Body of pancreas (tissue), 4 donors: ENCODE data around the gene IGSF8. TPM values are rescaled to one million over a fixed set of nuclear protein-coding genes. Genes with fewer than 3 reads are reported as not detected.

Experiments used
- ATAC-seq: fragments of 150-250 bp; one replicate; pipeline ENCODE4 v1.9.1; 2016
- DNase-seq, 4 donors: peaks; one replicate each; pipeline ENCODE4 v3.0.0-alpha.2; 2019
- H3K27ac ChIP-seq, 4 donors: fragments of 200-600 bp; sonication (generic); 1 replicate in 3 of 4; 2 replicates in 1 of 4; pipeline versions ENCODE4 v1.5.1 to v1.6.1; 2016 to 2019; ENCODE audit warnings: mild to moderate bottlenecking in 1 of 4, mixed read lengths in 1 of 4, moderate library complexity in 1 of 4
- H3K27me3 ChIP-seq, 2 donors: fragments of 200-600 bp; sonication (generic); one replicate each; pipeline ENCODE4 v1.6.0; 2016; ENCODE audit warnings: mild to moderate bottlenecking in 1 of 2
- H3K36me3 ChIP-seq, 2 donors: fragments of 200-600 bp; sonication (generic); replicated peaks in 1 of 2; 2 replicates each; pipeline ENCODE4 v1.5.1; 2016; ENCODE audit warnings: low read depth in 2 of 2; ENCODE audit not compliant: insufficient read depth in 1 of 2
- H3K4me1 ChIP-seq: fragments of 200-600 bp; sonication (generic); one replicate; pipeline ENCODE4 v1.6.0; 2016
- H3K4me3 ChIP-seq, 2 donors: fragments of 200-600 bp; sonication (generic); 1 replicate in 1 of 2; 2 replicates in 1 of 2; pipeline ENCODE4 v1.5.1; 2016 to 2019
- H3K9me3 ChIP-seq, 3 donors: fragments of 200-600 bp; sonication (generic); 1 replicate in 2 of 3; 2 replicates in 1 of 3; pipeline ENCODE4 v1.5.1; 2016
- CTCF ChIP-seq, 7 experiments: fragments of 450-650 bp in 4 of 7; fragments of 200-600 bp in 3 of 7; sonication (generic) in 3 of 7; IDR thresholded peaks; one replicate each; pipeline ENCODE4 v1.5.1; 2016 to 2019; ENCODE audit warnings: antibody characterized with exemption in 7 of 7
- POLR2A ChIP-seq, 3 donors: fragments of 450-650 bp; IDR thresholded peaks; one replicate each; pipeline ENCODE4 v1.6.1; 2016; ENCODE audit warnings: antibody characterized with exemption in 3 of 3, mild to moderate bottlenecking in 2 of 3
- WGBS, 2 donors: methylation state at CpG; one replicate each; pipeline ENCODE4 v1.1.5; 2017; 5-methylcytosine and 5-hydroxymethylcytosine counted together
- intact Hi-C: fragments of 100-400 bp; cut with DNase I; formaldehyde crosslinking; loops from one replicate; pipeline ENCODE4 v1.15.1; 2023
- total RNA-seq, 2 donors: library from RNA; depleted of rRNA; stranded (reverse); fragments of >200 nt; gene quantifications; one replicate each; pipeline ENCODE4 v1.1.0, GENCODE V29; 2016

Gene IGSF8
- total RNA-seq, 2 donors from 2014 or later = 18.4 to 46.8 TPM

DNA sequence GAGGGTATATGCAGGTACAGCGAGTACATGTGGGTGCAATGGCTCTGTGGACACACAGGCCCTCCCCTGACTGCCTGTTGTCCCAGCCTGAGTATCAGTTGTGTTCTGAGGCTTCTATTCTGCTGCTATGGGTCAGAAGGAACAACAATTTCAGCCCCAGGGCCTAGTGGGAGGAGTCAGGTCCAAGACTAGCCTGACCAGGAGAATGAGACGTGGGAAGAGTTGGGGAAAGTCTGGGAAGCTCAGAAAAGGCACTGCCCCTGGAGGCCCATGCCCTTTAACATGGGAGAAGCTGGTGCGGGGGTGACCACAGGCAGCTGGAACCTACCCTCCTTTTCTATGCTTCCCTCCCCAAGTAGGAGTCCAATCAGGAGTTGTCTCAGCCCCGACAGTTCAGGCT is 7.7 kb downstream of the IGSF8 start:
- no peak for ATAC-seq
- H3K4me3 ChIP-seq = no peak overlapping the region
- 91 to 96% methylated on average over 4 of the region's 4 CpGs for WGBS, 2 donors
- no peaks in the 10 kb centered on the region for H3K9me3 ChIP-seq
- peaks cover 0 to 8% of the 10 kb centered on the region in 2 donors for H3K36me3 ChIP-seq
- DNase-seq = no peak
- H3K4me1 ChIP-seq = peaks cover 21% of the 10 kb centered on the region
- H3K27me3 ChIP-seq = no peaks in the 10 kb centered on the region
- no peak for TF ChIP-seq POLR2A (IDR thresholded peaks at IDR 0.05)
- TF ChIP-seq CTCF (IDR thresholded peaks at IDR 0.05) = no peak
- H3K27ac ChIP-seq = no peak overlapping the region
- intact Hi-C loops = no loop called here

GRCh38 chr1:160089883-160090282 is 8.5 kb downstream of the IGSF8 start:
- Histone ChIP-seq H3K36me3 (peaks cover 0 to 8% of the 10 kb centered on the region in 2 donors), H3K27ac (no peak overlapping the region), H3K9me3 (no peaks in the 10 kb centered on the region), H3K4me1 (peaks cover 14% of the 10 kb centered on the region), H3K27me3 (no peaks in the 10 kb centered on the region), H3K4me3 (no peak overlapping the region)
- intact Hi-C loops = loop anchor here (5.0 kb wide), 2 partner anchors 38 to 148 kb away; no protein-coding TSS in a partner anchor
- ATAC-seq = no peak
- WGBS, 2 donors = 67 to 90% methylated on average over 3 of the region's 3 CpGs
- TF ChIP-seq POLR2A (IDR thresholded peaks at IDR 0.05) (no peak), CTCF (IDR thresholded peaks at IDR 0.05) (no peak)
- DNase-seq = no peak

- Histone ChIP-seq H3K36me3 (peaks cover 0 to 8% of the 10 kb centered on the region in 2 donors), H3K9me3 (no peaks in the 10 kb centered on the region), H3K4me3 (no peak overlapping the region), H3K27ac (no peak overlapping the region), H3K4me1 (peaks cover 15% of the 10 kb centered on the region), H3K27me3 (no peaks in the 10 kb centered on the region)
- TF ChIP-seq POLR2A (IDR thresholded peaks at IDR 0.05) (no peak), CTCF (IDR thresholded peaks at IDR 0.05) (no peak)
- no peak for DNase-seq
- 91 to 92% methylated on average over 12 of the region's 12 CpGs for WGBS, 2 donors
- no peak for ATAC-seq
- intact Hi-C loops = loop anchor here (5.0 kb wide), 2 partner anchors 35 to 145 kb away; no protein-coding TSS in a partner anchor
These were observed 11.2 kb downstream of the IGSF8 start for GRCh38 chr1:160087118-160087662.

DNA sequence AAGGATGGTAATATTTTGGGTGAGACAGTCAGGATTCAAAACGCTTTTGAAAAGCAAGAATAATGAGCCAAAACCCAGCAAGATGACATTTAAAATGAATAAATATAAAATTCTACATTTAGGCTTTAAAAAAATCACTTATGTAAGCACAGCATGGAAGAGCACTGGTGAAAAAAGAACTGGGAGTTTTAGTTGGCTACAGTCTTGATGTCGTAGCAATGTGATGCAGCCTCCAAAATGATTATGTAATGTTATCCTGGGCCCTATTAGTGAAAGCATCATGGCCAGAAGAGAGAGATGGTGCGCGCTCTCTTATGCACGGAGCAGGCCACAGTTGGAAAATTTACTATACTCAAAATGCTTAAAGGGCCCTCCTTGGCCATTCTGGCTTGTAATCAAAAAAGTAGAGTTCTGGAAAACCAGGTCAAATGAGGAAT is 11.9 kb downstream of the IGSF8 start:
- no peak overlapping the region for H3K4me3 ChIP-seq
- peaks cover 15% of the 10 kb centered on the region for H3K4me1 ChIP-seq
- ATAC-seq (no peak), DNase-seq (no peak)
- no peak overlapping the region for H3K27ac ChIP-seq
- peaks cover 0 to 5% of the 10 kb centered on the region in 2 donors for H3K36me3 ChIP-seq
- 75% methylated on average over 5 of the region's 5 CpGs for WGBS, 2 donors
- intact Hi-C loops = loop anchor here (5.0 kb wide), 2 partner anchors 34 to 144 kb away; no protein-coding TSS in a partner anchor
- no peak for TF ChIP-seq CTCF (IDR thresholded peaks at IDR 0.05)
- no peak for TF ChIP-seq POLR2A (IDR thresholded peaks at IDR 0.05)
- no peaks in the 10 kb centered on the region for H3K9me3 ChIP-seq
- peaks cover 0 to 2% of the 10 kb centered on the region in 2 donors for H3K27me3 ChIP-seq
